Hematopoietic multipotent progenitor cell treated with erythropoietin and hydrocortisone succinate and interleukin-3 and kit ligand, for 17 days (in vitro differentiated cells): ENCODE data around the gene ITFG2.
A peak's percentile ranks its signal among the peaks of the same experiment; 100 is the strongest.
"Not testable (repeated sequence)": the region's sequence is repeated elsewhere in the genome, so short reads cannot be mapped to it uniquely, and the experiment has no call there.

Source experiments
- DNase-seq: peaks from one replicate; pipeline ENCODE4 v3.0.0-alpha.2; 2015; ENCODE audit warnings: low spot score

Gene ITFG2

DNA sequence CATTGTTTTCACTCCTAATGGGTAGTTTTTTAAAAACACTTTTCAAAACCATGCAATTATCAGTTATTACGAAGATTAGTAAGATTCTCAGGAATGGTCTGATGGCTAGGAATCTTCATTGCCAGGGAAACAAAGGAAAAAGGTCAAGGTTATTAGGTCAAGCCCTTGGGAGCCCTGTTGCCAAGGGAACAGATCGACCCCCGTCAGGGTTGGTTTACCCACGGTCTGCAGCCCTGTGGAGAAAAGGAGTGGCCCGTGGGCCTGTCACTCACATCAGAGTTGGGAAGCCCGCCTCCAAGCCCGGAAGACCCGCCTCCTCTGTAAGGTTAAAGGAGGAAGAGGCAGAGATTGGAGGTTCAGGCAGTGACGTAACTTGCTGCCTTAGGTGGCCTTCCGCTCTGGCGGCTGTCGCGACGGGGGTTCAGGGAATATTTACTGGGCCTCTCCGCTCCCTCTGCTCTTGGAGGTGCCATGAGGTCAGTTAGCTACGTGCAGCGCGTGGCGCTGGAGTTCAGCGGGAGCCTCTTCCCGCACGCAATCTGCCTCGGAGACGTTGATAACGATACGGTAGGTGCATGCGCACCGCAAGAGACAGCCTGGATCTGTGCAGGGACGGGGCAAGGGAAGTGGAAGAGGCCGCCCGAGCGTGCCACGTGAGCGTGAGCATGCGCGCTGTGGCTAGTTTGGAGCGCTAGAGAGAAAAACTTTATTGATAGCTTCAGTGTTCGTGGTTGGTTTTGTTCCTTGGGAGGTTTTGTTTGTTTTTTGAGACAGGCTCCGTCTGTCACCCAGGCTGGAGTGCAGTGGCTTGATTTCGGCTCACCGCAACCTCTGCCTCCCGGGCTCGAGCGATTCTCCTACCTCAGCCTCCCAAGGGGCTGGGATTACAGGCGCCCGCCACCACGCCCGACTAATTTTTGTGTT, at the start of gene ITFG2:
TSS of gene ITFG2 (plus strand) at position 379 of the 924 bp plus-strand sequence. CDS start at position 472, 93 bp downstream.
- peak; percentile 95 for DNase-seq

DNA sequence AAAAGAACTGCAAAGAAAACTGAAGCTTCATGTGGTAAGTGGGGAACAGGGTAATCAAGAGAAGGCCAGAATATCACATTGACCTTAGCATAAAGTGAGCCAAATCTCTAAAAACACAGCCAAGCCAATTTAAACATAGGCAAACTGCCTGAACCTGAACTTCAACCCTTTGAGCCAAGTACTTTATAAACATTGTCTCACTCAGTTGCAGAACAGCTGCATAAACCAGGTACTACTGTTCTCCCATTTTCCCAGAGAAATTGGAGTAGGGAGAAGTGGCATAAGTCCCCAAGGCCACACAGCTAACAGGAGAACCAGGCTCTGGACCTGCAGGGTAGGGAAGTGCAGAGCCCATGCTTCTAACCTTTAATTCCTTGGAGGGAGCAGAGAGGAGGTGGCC, 48.1 kb upstream of the ITFG2 start:
- no peak for DNase-seq

- no peak for DNase-seq
Measured at GRCh38 chr12:2765052-2765451, 47.4 kb upstream of the ITFG2 start.

DNA sequence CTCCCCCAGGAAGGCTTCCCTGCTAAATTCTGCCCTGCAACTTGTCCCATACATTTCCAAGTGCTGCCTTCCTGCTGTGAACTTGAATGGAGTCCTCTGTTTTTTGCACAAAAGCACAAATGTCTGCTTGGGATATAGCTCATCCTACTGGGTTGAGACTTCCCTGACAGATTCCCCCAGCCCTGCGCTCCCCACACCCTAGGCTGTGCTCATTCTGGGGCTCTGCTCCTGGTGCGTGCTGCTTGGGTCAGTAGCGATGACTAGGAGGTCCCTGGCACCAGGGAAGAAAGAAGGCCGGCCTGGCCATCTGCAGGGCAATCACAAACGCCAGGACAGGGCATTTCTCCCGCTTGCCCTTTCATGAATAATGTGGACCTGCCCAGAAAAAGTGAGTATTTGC, 46.9 kb upstream of the ITFG2 start:
- no peak for DNase-seq

- no peak for DNase-seq
Measured at GRCh38 chr12:2768224-2768961, 44.1 kb upstream of the ITFG2 start.

DNA sequence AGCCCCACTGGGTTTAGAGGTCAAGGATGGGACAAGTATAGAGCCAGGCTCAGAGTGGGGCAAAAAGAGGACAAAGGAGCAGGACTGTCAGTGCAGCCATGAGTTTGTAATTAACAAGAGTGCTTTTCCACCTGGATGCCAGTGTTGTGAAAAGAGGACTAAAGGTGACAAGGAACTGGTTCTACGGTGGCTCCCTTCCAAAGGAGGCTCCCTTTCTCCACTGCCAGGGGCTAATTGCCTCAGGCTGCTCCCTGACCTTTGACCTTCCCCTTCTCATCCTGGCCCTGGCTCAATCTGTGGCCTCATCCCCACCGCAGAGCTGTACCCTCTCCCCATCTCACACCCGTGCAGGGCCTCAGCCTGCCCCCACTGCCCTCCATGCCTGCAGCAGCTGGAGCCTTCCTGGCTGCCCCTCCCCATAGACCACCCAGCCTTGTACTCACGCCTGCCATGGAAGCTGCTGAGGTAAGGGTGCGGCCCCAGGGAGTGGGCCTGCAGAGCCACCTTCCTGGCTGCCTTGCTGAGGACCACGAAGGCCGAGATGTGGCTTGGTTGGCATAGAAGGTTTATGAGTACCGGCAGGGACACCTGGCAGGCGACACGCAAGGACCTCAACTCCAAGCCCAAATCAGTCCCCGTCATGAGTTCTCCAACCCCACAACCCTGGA, 42.5 kb upstream of the ITFG2 start:
- no peak for DNase-seq

DNA sequence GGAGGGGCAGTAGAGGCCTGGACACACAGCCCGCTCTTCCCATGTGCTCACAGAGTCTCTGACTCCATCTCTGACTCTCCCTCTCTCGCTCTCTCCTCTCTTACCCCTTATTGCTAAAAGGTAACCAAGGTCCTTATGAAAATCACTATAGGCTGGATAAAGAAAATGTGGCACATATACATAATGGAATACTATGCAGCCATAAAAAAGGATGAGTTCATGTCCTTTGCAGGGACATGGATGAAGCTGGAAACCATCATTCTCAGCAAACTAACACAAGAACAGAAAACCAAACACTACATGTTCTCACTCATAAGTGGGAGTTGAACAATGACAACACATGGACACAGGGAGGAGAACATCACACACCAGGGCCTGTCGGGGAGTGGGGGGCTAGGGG, 41.9 kb upstream of the ITFG2 start:
- DNase-seq: not testable (repeated sequence)

- no peak for DNase-seq
Measured at GRCh38 chr12:2772370-2772769, 40.1 kb upstream of the ITFG2 start.

DNA sequence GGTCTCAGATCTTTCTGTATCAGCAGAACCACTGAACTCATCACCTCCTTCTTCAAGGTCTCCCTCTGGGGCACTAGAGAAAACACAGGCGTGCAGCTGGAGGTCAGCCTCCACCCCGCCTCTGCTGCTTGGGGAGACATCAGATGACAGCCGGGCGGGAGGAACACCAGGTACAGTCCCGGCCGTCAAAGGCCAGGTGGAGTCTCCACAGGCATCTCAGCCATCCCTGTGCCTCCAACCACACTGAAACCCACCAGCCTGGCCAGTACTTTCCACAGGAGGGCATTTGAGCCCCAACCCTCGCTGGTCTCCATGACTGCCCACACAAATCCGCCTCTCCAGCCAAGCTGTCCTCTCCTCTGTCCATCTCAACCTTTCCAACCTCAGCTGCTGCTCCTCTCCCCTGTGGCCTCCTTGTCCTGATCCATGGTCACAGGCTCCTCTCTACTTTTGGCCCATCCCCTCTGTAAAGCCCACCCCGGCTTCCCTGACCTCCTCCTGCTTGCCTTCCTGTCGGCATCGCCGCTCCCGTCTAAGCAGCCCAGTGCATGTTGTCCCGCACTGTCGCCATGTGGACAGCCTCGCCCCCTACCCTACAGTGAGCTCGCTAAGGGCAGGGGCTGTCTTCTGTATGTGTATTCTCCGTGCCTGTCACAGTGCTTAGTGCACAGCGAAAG, 39.1 kb upstream of the ITFG2 start:
- DNase-seq: no peak

GRCh38 chr12:2775431-2775830, 37.0 kb upstream of the ITFG2 start:
- DNase-seq: no peak

DNA sequence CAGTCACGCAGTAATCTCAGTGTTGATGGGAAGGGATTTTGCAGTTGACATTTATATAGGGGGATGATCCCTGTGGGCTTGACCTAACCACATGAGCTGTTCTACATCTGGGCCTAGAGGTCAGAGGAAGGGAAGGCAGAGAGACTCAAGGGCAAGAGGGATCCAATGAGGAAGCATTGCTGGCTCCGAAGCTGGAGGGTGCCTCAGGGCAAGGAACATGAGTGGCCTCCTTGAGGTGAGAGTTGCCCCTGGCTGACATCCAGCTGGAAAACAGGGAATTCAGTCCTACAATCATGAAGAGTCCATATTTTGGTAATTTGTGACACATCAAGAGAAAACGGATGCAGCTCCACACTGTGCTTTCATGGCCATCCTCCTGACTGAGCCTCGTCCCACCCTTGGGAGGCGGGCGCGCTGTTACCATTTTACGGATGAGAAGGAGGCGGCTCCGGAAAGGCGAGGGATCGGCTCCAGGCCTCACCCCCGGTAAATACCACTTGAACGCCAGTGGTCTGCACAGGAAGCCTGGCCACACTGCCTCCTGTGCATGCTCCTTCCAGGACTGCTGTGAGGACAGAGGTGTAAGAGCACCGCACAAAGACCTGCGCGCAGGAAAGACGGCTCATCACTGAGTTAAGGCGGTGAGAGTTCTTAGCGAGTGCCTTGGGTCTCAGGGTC, 36.2 kb upstream of the ITFG2 start:
- DNase-seq: no peak

- DNase-seq: no peak
Measured at GRCh38 chr12:2779281-2779680, 33.2 kb upstream of the ITFG2 start.

GRCh38 chr12:2783936-2784600, 28.4 kb upstream of the ITFG2 start:
- peak; percentile 55 for DNase-seq

DNA sequence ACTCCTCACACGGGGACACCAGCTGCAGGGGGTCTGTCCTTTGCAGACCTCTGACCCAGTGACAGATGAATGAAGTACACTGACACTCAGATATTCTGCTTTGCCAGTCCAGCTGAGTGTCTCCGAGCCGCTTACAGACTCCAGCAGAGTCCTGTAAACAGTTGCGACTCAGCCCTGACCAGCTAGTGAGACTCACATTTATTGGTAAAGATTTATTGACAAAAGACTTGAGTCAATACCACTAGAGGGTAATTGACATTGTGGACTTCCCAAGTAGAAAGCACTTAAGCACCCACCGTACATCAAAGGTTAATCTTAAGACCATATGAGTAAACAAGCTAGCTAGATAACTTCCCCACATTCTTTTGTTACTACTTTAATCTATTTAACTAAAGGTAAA, 27.5 kb upstream of the ITFG2 start:
- DNase-seq: no peak

DNA sequence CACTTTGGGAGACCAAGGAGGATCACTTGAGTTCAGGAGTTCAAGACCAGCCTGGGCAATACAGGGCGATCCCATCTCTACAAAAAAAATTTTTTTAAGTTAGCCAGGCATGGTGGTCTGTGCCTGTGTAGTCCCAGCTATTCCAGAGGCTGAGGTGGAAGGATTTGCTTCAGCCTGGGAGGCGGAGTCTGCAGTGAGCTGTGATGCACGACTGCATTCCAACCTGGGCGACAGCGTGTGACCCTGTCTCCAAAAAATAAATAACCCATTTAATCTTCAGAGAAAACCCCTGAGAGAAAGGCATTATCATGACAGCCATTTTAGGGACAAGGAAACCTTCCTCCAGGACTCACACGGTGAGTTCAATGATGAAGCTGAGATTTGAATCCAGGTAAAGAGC, 21.4 kb upstream of the ITFG2 start:
- DNase-seq: no peak

DNA sequence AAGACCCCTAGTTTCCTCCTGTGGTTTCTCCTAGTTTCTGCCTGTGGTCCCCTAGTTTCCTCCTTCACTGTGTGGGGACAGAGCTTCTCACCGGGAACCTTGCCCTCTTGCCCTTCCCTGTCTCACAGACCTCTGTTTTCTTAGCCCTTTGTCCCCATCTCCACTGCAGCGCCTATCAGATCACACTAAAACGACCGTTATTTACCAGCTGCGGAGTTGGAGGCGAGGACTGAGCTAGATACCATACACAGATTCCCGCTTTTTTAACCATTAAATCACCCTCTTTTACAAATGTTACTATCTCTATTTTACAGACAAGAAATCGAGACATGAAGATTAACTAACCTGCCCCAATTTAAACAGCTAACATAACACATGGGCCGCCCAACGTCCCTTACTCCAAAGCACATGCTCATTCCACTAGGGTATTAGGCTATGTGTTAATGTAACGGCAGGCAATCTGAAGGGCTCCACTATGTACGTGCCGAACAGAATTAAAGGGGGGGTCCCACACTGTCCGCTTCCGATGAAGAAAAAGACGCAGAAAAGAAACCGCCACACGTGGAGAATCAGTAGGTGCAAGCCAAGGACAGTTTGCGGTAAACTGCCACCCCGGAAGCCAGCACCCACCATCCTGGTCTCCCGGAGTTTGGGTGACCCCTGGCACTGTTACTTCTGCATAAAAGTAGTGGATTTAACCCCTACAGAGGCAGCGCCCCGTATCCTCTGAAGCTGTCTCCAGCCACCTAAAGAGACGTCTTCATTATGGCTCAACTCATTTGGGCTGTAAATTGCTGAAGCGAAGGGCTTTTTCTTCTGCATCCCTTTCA, 19.6 kb upstream of the ITFG2 start:
- no peak for DNase-seq

- DNase-seq: no peak
Measured at GRCh38 chr12:2793561-2793960, 18.9 kb upstream of the ITFG2 start.

DNA sequence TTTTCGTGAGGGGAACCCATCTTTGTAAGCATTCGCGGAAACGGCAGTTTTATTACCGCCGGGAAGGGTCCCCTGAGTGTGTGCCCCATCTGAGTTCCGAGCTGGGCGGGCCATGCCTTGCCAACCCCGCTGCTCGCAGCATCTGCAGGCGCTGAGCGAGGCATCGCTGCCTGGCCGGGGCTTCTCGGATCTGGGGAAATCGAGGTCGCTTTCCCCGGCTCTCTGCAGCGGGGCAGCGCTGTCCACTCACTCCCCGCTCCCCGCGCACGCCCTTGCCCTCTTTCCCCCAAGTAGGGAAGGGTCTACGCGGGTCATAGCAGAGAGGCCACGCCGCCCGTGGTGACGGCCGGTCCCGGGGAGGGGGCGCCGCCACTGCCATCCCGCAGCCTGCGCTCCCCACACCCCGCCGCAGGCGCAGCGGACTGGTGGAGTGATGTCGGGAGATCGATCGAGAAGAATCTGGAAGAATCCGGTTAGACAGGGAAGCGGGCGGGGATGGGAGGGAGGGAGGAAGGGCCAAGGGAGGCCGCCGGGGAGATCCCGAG, 18.2 kb upstream of the ITFG2 start:
- DNase-seq: peak; percentile 73

DNA sequence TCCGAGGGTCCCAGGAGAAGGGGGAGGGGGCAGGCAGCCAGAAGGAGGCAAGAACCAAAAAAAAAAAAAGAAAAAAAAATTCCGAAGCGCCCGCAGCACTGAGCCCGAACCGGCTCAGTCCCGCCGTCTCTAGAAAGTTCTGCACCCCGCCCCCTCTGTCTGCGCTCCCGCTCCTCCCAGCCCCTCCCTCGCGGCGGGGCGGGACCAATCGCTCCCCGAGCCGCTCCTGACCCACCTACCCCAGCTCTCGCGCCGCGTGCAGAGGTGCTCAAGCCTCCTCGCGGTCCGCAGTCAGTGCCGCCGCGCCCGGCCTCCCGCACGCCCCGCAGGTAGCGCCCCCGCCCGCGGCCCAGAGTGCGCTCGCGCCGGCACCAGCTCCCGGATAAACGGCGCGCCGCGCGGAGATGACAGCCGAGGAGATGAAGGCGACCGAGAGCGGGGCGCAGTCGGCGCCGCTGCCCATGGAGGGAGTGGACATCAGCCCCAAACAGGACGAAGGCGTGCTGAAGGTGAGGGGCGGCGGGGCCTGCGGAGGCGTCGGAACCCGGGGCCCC, 17.7 kb upstream of the ITFG2 start, which contains the start of gene FKBP4:
TSS of gene FKBP4 (plus strand) at position 235 of the 554 bp plus-strand sequence. CDS start at position 405, 170 bp downstream.
- peak; percentile 87 for DNase-seq
